SK-N-MC (cell line): ENCODE data around the gene NABP2.

ENCODE experiments used
- EZH2 ChIP-seq: fragments of 200-600 bp; sonication (generic); IDR thresholded peaks from one replicate; pipeline ENCODE4 v1.6.1; 2017; ENCODE audit warnings: antibody characterized with exemption
- FOXP2 ChIP-seq: optimal IDR thresholded peaks from 2 replicates; pipeline ENCODE3; 2011; ENCODE audit warnings: mild to moderate bottlenecking, moderate library complexity; ENCODE audit not compliant: insufficient read depth; ENCODE audit errors: extremely low read length, control extremely low read depth
- POLR2AphosphoS5 ChIP-seq: IDR thresholded peaks from 2 replicates; pipeline ENCODE4 v1.6.1; 2012; ENCODE audit warnings: mild to moderate bottlenecking, low read depth, low read length, borderline replicate concordance

- TF ChIP-seq POLR2AphosphoS5 (no peak), EZH2 (no peak), FOXP2 (no peak)
These were observed 54.8 kb downstream of the NABP2 start for GRCh38 chr12:56278905-56279304.
